Fibroblast of lung (primary cell): ENCODE data around the gene RFX2.

Experiments
- EZH2 ChIP-seq: IDR thresholded peaks from 2 replicates; pipeline ENCODE4 v1.5.1; 2012; ENCODE audit warnings: low read length, control low read depth, mild to moderate bottlenecking; ENCODE audit errors: missing control alignments
- TF ChIP-seq, protein P1 (sequence below), 2 donors: IDR thresholded peaks in 1 of 2; conservative IDR thresholded peaks in 1 of 2; 1 replicate in 1 of 2; 2 replicates in 1 of 2; pipeline ENCODE4 v1.5.1; 2011 to 2012; ENCODE audit warnings: low read length in 2 of 2, control low read depth in 1 of 2, inconsistent platforms in 1 of 2, low read depth in 1 of 2, mild to moderate bottlenecking in 1 of 2

DNA sequence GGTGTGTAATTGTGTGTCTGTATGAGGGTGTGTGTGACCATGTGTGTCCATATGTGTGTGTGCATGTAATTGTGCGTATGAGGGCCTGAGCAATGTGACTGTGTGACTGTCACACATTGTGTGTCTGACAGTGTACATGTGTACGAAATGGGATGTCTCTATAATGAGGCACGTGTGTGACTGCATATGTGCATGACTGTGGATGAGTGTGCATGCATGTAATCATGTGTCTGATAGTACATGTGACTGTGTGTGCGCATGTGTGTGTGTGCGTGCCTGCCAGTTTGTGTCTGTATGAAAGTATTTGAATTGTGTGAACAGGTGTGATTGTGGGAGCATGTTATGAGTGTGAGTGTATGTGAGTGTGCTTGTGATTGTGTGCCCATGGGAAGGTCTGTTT is 22.9 kb upstream of the RFX2 start:
- TF ChIP-seq, protein P1, sequence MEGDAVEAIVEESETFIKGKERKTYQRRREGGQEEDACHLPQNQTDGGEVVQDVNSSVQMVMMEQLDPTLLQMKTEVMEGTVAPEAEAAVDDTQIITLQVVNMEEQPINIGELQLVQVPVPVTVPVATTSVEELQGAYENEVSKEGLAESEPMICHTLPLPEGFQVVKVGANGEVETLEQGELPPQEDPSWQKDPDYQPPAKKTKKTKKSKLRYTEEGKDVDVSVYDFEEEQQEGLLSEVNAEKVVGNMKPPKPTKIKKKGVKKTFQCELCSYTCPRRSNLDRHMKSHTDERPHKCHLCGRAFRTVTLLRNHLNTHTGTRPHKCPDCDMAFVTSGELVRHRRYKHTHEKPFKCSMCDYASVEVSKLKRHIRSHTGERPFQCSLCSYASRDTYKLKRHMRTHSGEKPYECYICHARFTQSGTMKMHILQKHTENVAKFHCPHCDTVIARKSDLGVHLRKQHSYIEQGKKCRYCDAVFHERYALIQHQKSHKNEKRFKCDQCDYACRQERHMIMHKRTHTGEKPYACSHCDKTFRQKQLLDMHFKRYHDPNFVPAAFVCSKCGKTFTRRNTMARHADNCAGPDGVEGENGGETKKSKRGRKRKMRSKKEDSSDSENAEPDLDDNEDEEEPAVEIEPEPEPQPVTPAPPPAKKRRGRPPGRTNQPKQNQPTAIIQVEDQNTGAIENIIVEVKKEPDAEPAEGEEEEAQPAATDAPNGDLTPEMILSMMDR (conservative IDR thresholded peaks at IDR 0.05 in 1 of 2, IDR thresholded peaks at IDR 0.05 in 1 of 2; ENCODE audit: low read depth in 1 of 2, low read length in 2 of 2), result no peak
- TF ChIP-seq EZH2, result no peak
